Colonic mucosa (tissue), 4 donors: ENCODE measurements around the gene COX15. TPM values are rescaled to one million over a fixed set of nuclear protein-coding genes. Genes with fewer than 3 reads are reported as not detected.

Source experiments
- DNase-seq: peaks from one replicate; pipeline ENCODE4 v3.0.0-alpha.2; 2020
- H3K27ac ChIP-seq: fragments of 200-600 bp; one replicate; pipeline ENCODE4 v1.8.0; 2021
- H3K27me3 ChIP-seq: fragments of 200-600 bp; one replicate; pipeline ENCODE4 v1.8.0; 2021
- H3K36me3 ChIP-seq: fragments of 200-600 bp; one replicate; pipeline ENCODE4 v1.8.0; 2021
- H3K4me1 ChIP-seq: fragments of 200-600 bp; one replicate; pipeline ENCODE4 v1.8.0; 2021; ENCODE audit warnings: mild to moderate bottlenecking
- H3K4me3 ChIP-seq: fragments of 200-600 bp; one replicate; pipeline ENCODE4 v1.8.0; 2021
- H3K9ac ChIP-seq, 2 donors: one replicate each; pipeline ENCODE4 v1.7.0; 2013; ENCODE audit warnings: control low read depth in 2 of 2, low read depth in 2 of 2, low read length in 2 of 2
- H3K9me3 ChIP-seq: fragments of 200-600 bp; one replicate; pipeline ENCODE4 v1.8.0; 2021
- CTCF ChIP-seq: fragments of 200-600 bp; IDR thresholded peaks from one replicate; pipeline ENCODE4 v1.8.0; 2022; ENCODE audit warnings: antibody characterized with exemption, mild to moderate bottlenecking
- intact Hi-C: fragments of 100-400 bp; cut with DNase I; formaldehyde crosslinking; loops from one replicate; pipeline ENCODE4 v1.14.1; 2022
- total RNA-seq, 2 donors: library from RNA; stranded (reverse); fragmentation: NEBNext Ultra II Directional in 1 of 2; extraction: Animal tissue kit (Norgen Biotek cat#: 25700) in 1 of 2; gene quantifications; one replicate each; pipeline ENCODE4 v1.2.1, GENCODE V29; 2021
- donor health status: healthy.
- donor health status: DM: no; HTN: no; CAD: no.
- donor health status: DM: no; HTN: no; CAD: no.

Gene COX15
- total RNA-seq, 2 donors from 2014 or later = 48.1 to 50.1 TPM

- H3K4me3 ChIP-seq = no peak overlapping the region
- intact Hi-C loops = no loop called here
- H3K27me3 ChIP-seq = no peaks in the 10 kb centered on the region
- no peaks in the 10 kb centered on the region for H3K36me3 ChIP-seq
- no peak overlapping the region for H3K9ac ChIP-seq
- TF ChIP-seq CTCF = no peak
- DNase-seq = no peak
- no peaks in the 10 kb centered on the region for H3K9me3 ChIP-seq
- no peaks in the 10 kb centered on the region for H3K4me1 ChIP-seq
- no peak overlapping the region for H3K27ac ChIP-seq
Measured at GRCh38 chr10:99769706-99770105, 37.8 kb upstream of the COX15 start.

GRCh38 chr10:99768556-99768955 lies 36.6 kb upstream of the COX15 start:
- Histone ChIP-seq H3K27me3 (no peaks in the 10 kb centered on the region), H3K9ac (no peak overlapping the region), H3K4me3 (no peak overlapping the region), H3K9me3 (no peaks in the 10 kb centered on the region), H3K27ac (no peak overlapping the region), H3K4me1 (no peaks in the 10 kb centered on the region), H3K36me3 (no peaks in the 10 kb centered on the region)
- no peak for TF ChIP-seq CTCF
- no peak for DNase-seq
- intact Hi-C loops = no loop called here

- intact Hi-C loops = no loop called here
- Histone ChIP-seq H3K4me1 (no peaks in the 10 kb centered on the region), H3K27me3 (no peaks in the 10 kb centered on the region), H3K4me3 (no peak overlapping the region), H3K36me3 (no peaks in the 10 kb centered on the region), H3K9ac (no peak overlapping the region), H3K9me3 (no peaks in the 10 kb centered on the region), H3K27ac (no peak overlapping the region)
- no peak for TF ChIP-seq CTCF
- no peak for DNase-seq
Measured at GRCh38 chr10:99767901-99768300, 36.0 kb upstream of the COX15 start.

GRCh38 chr10:99766302-99766681 lies 34.4 kb upstream of the COX15 start:
- Histone ChIP-seq H3K27me3 (no peaks in the 10 kb centered on the region), H3K9me3 (no peaks in the 10 kb centered on the region), H3K4me3 (no peak overlapping the region), H3K27ac (no peak overlapping the region), H3K9ac (no peak overlapping the region), H3K36me3 (no peaks in the 10 kb centered on the region), H3K4me1 (no peaks in the 10 kb centered on the region)
- intact Hi-C loops = no loop called here
- no peak for DNase-seq
- TF ChIP-seq CTCF = no peak

- Histone ChIP-seq H3K9me3 (no peaks in the 10 kb centered on the region), H3K4me1 (no peaks in the 10 kb centered on the region), H3K9ac (no peak overlapping the region), H3K27me3 (no peaks in the 10 kb centered on the region), H3K27ac (no peak overlapping the region), H3K36me3 (no peaks in the 10 kb centered on the region), H3K4me3 (no peak overlapping the region)
- TF ChIP-seq CTCF = no peak
- DNase-seq = no peak
- intact Hi-C loops = no loop called here
Measured at GRCh38 chr10:99765672-99766301, 33.9 kb upstream of the COX15 start.
